ENCODE data around the gene CDK5RAP1.

- no peak for TF ChIP-seq CTCF (IDR thresholded peaks at IDR 0.05)
- no peak for TF ChIP-seq EP300 (IDR thresholded peaks at IDR 0.05)
- no peak for TF ChIP-seq POLR2A (IDR thresholded peaks at IDR 0.05)
- TF ChIP-seq POLR2AphosphoS5 (IDR thresholded peaks at IDR 0.05): no peak
These were observed 33.1 kb upstream of the CDK5RAP1 start for GRCh38 chr20:33434434-33434833.
